Left lung (tissue), 10 donors: ENCODE data around the gene EGFR. TPM values are rescaled to one million over a fixed set of nuclear protein-coding genes. Genes with fewer than 3 reads are reported as not detected.

Experiments used
- ATAC-seq: fragments of 200-7000 bp; cut with Tn5 transposase; one replicate; pipeline ENCODE4 v1.9.1; 2020; ENCODE audit warnings: moderate library complexity
- DNase-seq, 4 donors: peaks; one replicate each; pipeline ENCODE4 v3.0.0-alpha.2; 2013 to 2020
- H3K27ac ChIP-seq, 2 donors: fragments of 200-600 bp; sonication (generic) in 1 of 2; one replicate each; pipeline versions ENCODE4 v1.5.0 to v1.8.0; 2020 to 2021
- H3K27me3 ChIP-seq, 2 donors: fragments of 200-600 bp; sonication (generic) in 1 of 2; one replicate each; pipeline versions ENCODE4 v1.5.0 to v1.8.0; 2020 to 2021
- H3K36me3 ChIP-seq, 2 donors: fragments of 200-600 bp; sonication (generic) in 1 of 2; one replicate each; pipeline versions ENCODE4 v1.5.0 to v1.8.0; 2020 to 2021
- H3K4me1 ChIP-seq, 2 donors: fragments of 200-600 bp; one replicate each; pipeline ENCODE4 v1.8.0; 2021
- H3K4me3 ChIP-seq, 2 donors: fragments of 200-600 bp; sonication (generic) in 1 of 2; one replicate each; pipeline versions ENCODE4 v1.5.0 to v1.8.0; 2020 to 2021; ENCODE audit warnings: mild to moderate bottlenecking in 1 of 2
- H3K9me3 ChIP-seq, 2 donors: fragments of 200-600 bp; sonication (generic) in 1 of 2; one replicate each; pipeline versions ENCODE4 v1.5.0 to v1.8.0; 2020 to 2021
- CTCF ChIP-seq, 2 donors: fragments of 200-600 bp; sonication (generic) in 1 of 2; IDR thresholded peaks; one replicate each; pipeline versions ENCODE4 v1.5.0 to v1.8.0; 2021; ENCODE audit warnings: antibody characterized with exemption in 2 of 2
- intact Hi-C, 2 donors: fragments of 100-400 bp; cut with DNase I; formaldehyde crosslinking; loops; one replicate each; pipeline versions ENCODE4 v1.11.2 to v1.14.2; 2022
- polyA plus RNA-seq, 6 donors: library from polyadenylated mRNA; unstranded; fragments of 120-200 nt; gene quantifications; one replicate each; pipeline ENCODE4 v1.2.1, GENCODE V29; 2013; ENCODE audit not compliant: insufficient read length in 6 of 6
- total RNA-seq, 2 donors: library from RNA; stranded (reverse); fragmentation: NEBNext Ultra II Directional; extraction: Animal tissue kit (Norgen Biotek cat#: 25700); gene quantifications; one replicate each; pipeline ENCODE4 v1.2.1, GENCODE V29; 2021
- donor health status: DM: no; HTN: yes; CAD: no.
- donor health status: DM: no; HTN: no; CAD: no.

Gene EGFR
- total and polyA plus RNA-seq, 8 donors: 48.7 to 79.3 (median 54.1) TPM

GRCh38 chr7:55095672-55096071, 76.9 kb downstream of the EGFR start:
- no peak for TF ChIP-seq CTCF (IDR thresholded peaks at IDR 0.05)
- Histone ChIP-seq H3K27ac (no peak overlapping the region), H3K4me1 (peaks cover 20 to 22% of the 10 kb centered on the region in 2 donors), H3K9me3 (no peaks in the 10 kb centered on the region), H3K27me3 (no peaks in the 10 kb centered on the region), H3K4me3 (no peak overlapping the region), H3K36me3 (no peaks in the 10 kb centered on the region)
- ATAC-seq: no peak
- intact Hi-C loops: no loop called here
- DNase-seq: no peak

DNA sequence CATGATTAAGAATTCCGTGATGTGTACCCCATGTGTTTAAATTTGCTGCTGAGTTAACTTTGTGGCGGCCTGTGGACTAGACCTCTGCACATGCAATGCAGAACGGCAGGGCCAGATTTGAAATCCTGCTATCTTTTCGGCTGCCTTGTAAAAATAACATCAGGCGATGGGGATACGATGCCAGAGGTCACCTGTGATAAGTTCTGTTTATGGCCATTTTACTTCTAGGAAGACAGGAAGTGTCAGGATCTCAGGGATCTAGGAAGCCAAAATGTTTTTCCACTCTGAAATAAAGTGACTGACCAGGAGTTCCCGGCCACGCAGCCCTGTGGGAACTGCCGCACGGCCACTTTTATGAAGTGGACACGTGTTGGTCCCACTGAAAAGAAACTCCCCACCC, 77.5 kb downstream of the EGFR start:
- H3K4me3 ChIP-seq: no peak overlapping the region
- H3K27ac ChIP-seq: no peak overlapping the region
- intact Hi-C loops: no loop called here
- TF ChIP-seq CTCF (IDR thresholded peaks at IDR 0.05): no peak
- H3K4me1 ChIP-seq: peaks cover 19 to 23% of the 10 kb centered on the region in 2 donors
- DNase-seq (no peak), ATAC-seq (no peak)
- no peaks in the 10 kb centered on the region for H3K36me3 ChIP-seq
- H3K9me3 ChIP-seq: no peaks in the 10 kb centered on the region
- no peaks in the 10 kb centered on the region for H3K27me3 ChIP-seq

DNA sequence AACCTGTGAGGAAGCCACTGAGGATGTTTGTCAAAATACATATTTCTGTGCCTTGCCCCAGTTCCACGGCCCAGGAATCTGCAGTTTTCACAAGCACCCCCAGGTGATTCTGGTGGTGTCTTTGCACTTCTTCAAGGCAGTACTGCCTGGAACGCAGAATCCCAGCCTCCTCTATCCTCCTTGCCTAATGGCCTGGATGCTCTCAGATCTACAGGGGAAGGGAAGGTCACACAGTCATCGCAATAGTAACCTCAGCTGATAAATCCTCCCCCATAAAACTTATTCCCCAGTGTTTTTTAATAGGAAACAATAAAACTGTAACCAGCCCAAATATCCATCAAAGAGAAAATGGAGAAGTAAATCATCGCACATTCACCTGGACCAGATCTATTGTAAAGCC, 78.3 kb downstream of the EGFR start:
- H3K4me1 ChIP-seq: peaks cover 14 to 21% of the 10 kb centered on the region in 2 donors
- H3K27me3 ChIP-seq: no peaks in the 10 kb centered on the region
- ATAC-seq: no peak
- DNase-seq: no peak
- intact Hi-C loops: no loop called here
- H3K4me3 ChIP-seq: no peak overlapping the region
- no peak for TF ChIP-seq CTCF (IDR thresholded peaks at IDR 0.05)
- H3K27ac ChIP-seq: no peak overlapping the region
- H3K9me3 ChIP-seq: no peaks in the 10 kb centered on the region
- no peaks in the 10 kb centered on the region for H3K36me3 ChIP-seq

- peak; percentile 4 for ATAC-seq
Observed at GRCh38 chr7:55099066-55099820, 80.4 kb downstream of the EGFR start.

More at GRCh38 chr7:55099066-55099820, 80.4 kb downstream of the EGFR start:
- H3K36me3 ChIP-seq: no peaks in the 10 kb centered on the region
- no peak overlapping the region for H3K27ac ChIP-seq
- H3K4me1 ChIP-seq: peaks cover 13 to 15% of the 10 kb centered on the region in 2 donors
- no peak for DNase-seq
- H3K9me3 ChIP-seq: no peaks in the 10 kb centered on the region
- TF ChIP-seq CTCF (IDR thresholded peaks at IDR 0.05): no peak
- intact Hi-C loops: no loop called here
- H3K4me3 ChIP-seq: no peak overlapping the region
- H3K27me3 ChIP-seq: no peaks in the 10 kb centered on the region
